Airway epithelial cell (primary cell): ENCODE results near the gene SPRYD7. TPM values are rescaled to one million over a fixed set of nuclear protein-coding genes. Genes with fewer than 3 reads are reported as not detected.

Experiments used
- total RNA-seq: library from RNA; depleted of rRNA; stranded (reverse); fragments of >200 nt; gene quantifications from 2 replicates; pipeline ENCODE4 v1.2.3, GENCODE V29; 2015

SPRYD7 gene
- 10.9 TPM in 2 replicates for total RNA-seq

DNA sequence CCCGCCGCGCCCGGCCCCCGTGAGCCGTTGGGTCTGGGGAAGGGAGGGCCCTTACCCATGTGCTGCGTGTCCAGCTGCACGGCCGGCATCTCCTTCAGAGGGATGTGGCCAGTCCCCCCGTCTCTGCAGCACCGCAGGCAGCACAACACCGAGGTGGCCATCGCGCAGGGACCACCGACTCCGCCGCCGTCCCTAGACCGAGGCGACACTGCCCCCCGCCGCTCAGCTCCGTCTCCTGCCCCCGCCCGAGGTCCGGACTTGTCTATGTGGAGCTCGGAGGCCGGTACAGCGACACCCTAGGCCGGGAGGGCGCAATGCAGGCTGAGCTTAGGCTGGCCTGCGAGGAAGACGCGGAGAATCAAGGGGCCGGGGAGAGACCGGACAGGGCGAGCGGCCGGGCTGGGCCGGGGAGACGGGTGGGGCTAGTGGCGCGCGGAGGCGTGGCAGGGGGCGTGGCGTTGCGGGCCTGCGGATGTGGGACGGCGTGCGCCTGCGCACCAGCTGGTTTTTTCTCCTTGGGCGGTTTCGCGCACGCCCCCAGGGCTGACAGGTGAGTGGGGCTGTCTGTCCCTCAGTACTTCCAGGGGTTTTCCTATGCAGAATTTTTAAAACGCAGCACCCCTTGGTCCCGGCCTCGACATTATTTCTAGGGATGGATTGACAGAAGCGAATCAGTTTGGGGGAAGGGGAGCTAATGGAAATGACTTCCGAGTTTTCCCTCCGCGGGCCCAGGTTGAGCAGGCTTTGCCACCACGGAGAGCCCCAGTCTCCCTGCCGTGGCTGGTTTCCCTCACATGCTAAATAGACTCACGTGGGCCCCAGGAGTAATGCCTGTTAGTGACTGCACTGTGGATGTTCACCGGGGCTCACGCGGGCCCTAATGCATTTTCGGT, at the start of gene SPRYD7:
TSS of gene SPRYD7 (minus strand) at position 266 of the 893 bp plus-strand sequence. CDS start at position 161, 105 bp downstream.

Other genes with a start within 250 kb of the SPRYD7 start
- gene EBPL, start 244.9 kb downstream of the SPRYD7 start, total RNA-seq, result 136 and 171 TPM in 2 replicates
- 18.6 and 28.4 TPM in 2 replicates for gene KPNA3, start 143.7 kb downstream of the SPRYD7 start, total RNA-seq
- gene TRIM13, start 60.7 kb upstream of the SPRYD7 start, total RNA-seq, result 17.8 and 23.6 TPM in 2 replicates
- 0.28 and 0.51 TPM in 2 replicates for gene KCNRG, start 79.1 kb upstream of the SPRYD7 start, total RNA-seq